ENCODE data around the gene PTPN2. TPM values are rescaled to one million over a fixed set of nuclear protein-coding genes. Genes with fewer than 3 reads are reported as not detected.

The PTPN2 gene
- total and polyA plus RNA-seq, 2 donors (not counting 1 experiment from before 2014, with no cell fraction given) = 41.2 to 75.5 TPM

- no peak overlapping the region for H3K9ac ChIP-seq (ENCODE audit: low read length)
- 53% methylated on average over 3 of the region's 8 CpGs for WGBS (ENCODE audit: insufficient coverage)
- H3K27me3 Mint-ChIP-seq = peaks cover 19% of the 10 kb centered on the region
- no peak overlapping the region for H3K27ac ChIP-seq (ENCODE audit: low read length in 2 of 2)
- no peak overlapping the region for H2AFZ ChIP-seq (ENCODE audit: insufficient read depth, low read depth, low read length, poor library complexity, severe bottlenecking)
- no peaks in the 10 kb centered on the region for H3K9me3 Mint-ChIP-seq (ENCODE audit: insufficient read depth)
- H3K4me1 ChIP-seq (ENCODE audit: control insufficient read depth in 2 of 2, insufficient read depth in 2 of 2, low read length in 2 of 2) = peaks cover 0 to 13% of the 10 kb centered on the region in 2 donors
- no peak for TF ChIP-seq CTCF (IDR thresholded peaks at IDR 0.05)
- no peak for TF ChIP-seq EZH2 (IDR thresholded peaks at IDR 0.05; ENCODE audit: borderline replicate concordance, insufficient read depth, low read depth, low read length, poor library complexity, severe bottlenecking)
- ATAC-seq (ENCODE audit: low read depth) = no peak
- peaks cover 9% of the 10 kb centered on the region for H3K4me1 Mint-ChIP-seq
- H4K20me1 ChIP-seq (ENCODE audit: control insufficient read depth, insufficient read depth, low read length, poor library complexity, severe bottlenecking) = no peaks in the 10 kb centered on the region
- H3K36me3 ChIP-seq (replicated peaks in 1 of 2; ENCODE audit: control extremely low read depth in 1 of 2, control insufficient read depth in 1 of 2, extremely low read depth in 1 of 2, insufficient read depth in 2 of 2, low read length in 1 of 2) = no peaks in the 10 kb centered on the region
- H3K9me3 ChIP-seq (ENCODE audit: control extremely low read depth in 1 of 3, control insufficient read depth in 2 of 3, insufficient read depth in 1 of 3, low read length in 2 of 3) = peaks cover 0 to 12% (median 0%) of the 10 kb centered on the region in 3 donors
- ChIA-PET POLR2A (interaction anchor here (0.6 kb wide), 1 partner anchor 41 kb away, joined by 8 read pairs; no protein-coding TSS in a partner anchor), CTCF (interaction anchor here (1.1 to 1.3 kb wide), 2 partner anchors 14 to 181 kb away, joined by 3 to 4 read pairs; no protein-coding TSS in a partner anchor)
- no peaks in the 10 kb centered on the region for H3K79me2 ChIP-seq (ENCODE audit: control insufficient read depth, insufficient read depth, low read length)
- H3K27me3 ChIP-seq (replicated peaks in 1 of 4; ENCODE audit: control extremely low read depth in 1 of 4, control insufficient read depth in 3 of 4, insufficient read depth in 4 of 4, low read length in 3 of 4) = peaks cover 0 to 14% (median 2%) of the 10 kb centered on the region in 4 experiments
- DNase-seq = no peak
- intact Hi-C loops (cut with micrococcal nuclease) = no loop called here
- H3K27ac Mint-ChIP-seq = no peak overlapping the region
- no peak overlapping the region for H3K4me3 Mint-ChIP-seq
- no peak overlapping the region for H3K4me2 ChIP-seq (replicated peaks; ENCODE audit: low read depth, low read length, poor library complexity, severe bottlenecking)
- no peak overlapping the region for H3K4me3 ChIP-seq (ENCODE audit: control extremely low read depth in 1 of 5, extremely low read depth in 1 of 5, insufficient read depth in 1 of 5, low read depth in 2 of 5, low read length in 4 of 5)
Observed at GRCh38 chr18:12907258-12907925, 23.4 kb upstream of the PTPN2 start.

- Histone ChIP-seq H3K36me3 (replicated peaks in 1 of 2; ENCODE audit: control extremely low read depth in 1 of 2, control insufficient read depth in 1 of 2, extremely low read depth in 1 of 2, insufficient read depth in 2 of 2, low read length in 1 of 2) (no peaks in the 10 kb centered on the region), H3K4me2 (replicated peaks; ENCODE audit: low read depth, low read length, poor library complexity, severe bottlenecking) (no peak overlapping the region), H3K4me1 (ENCODE audit: control insufficient read depth in 2 of 2, insufficient read depth in 2 of 2, low read length in 2 of 2) (peaks cover 0 to 11% of the 10 kb centered on the region in 2 donors), H3K9me3 (ENCODE audit: control extremely low read depth in 1 of 3, control insufficient read depth in 2 of 3, insufficient read depth in 1 of 3, low read length in 2 of 3) (peaks cover 0 to 6% (median 0%) of the 10 kb centered on the region in 3 donors), H3K9ac (ENCODE audit: low read length) (no peak overlapping the region), H3K4me3 (ENCODE audit: control extremely low read depth in 1 of 5, extremely low read depth in 1 of 5, insufficient read depth in 1 of 5, low read depth in 2 of 5, low read length in 4 of 5) (no peak overlapping the region), H2AFZ (ENCODE audit: insufficient read depth, low read depth, low read length, poor library complexity, severe bottlenecking) (no peak overlapping the region), H3K27me3 (replicated peaks in 1 of 4; ENCODE audit: control extremely low read depth in 1 of 4, control insufficient read depth in 3 of 4, insufficient read depth in 4 of 4, low read length in 3 of 4) (peaks cover 0 to 14% (median 2%) of the 10 kb centered on the region in 4 experiments), H4K20me1 (ENCODE audit: control insufficient read depth, insufficient read depth, low read length, poor library complexity, severe bottlenecking) (no peaks in the 10 kb centered on the region), H3K27ac (ENCODE audit: low read length in 2 of 2) (no peak overlapping the region), H3K79me2 (ENCODE audit: control insufficient read depth, insufficient read depth, low read length) (no peaks in the 10 kb centered on the region)
- Mint-ChIP-seq H3K27ac (no peak overlapping the region), H3K27me3 (peaks cover 25% of the 10 kb centered on the region), H3K9me3 (ENCODE audit: insufficient read depth) (no peaks in the 10 kb centered on the region), H3K4me1 (peaks cover 9% of the 10 kb centered on the region), H3K4me3 (no peak overlapping the region)
- 91% methylated on average over 10 of the region's 10 CpGs for WGBS (ENCODE audit: insufficient coverage)
- intact Hi-C loops (cut with micrococcal nuclease) = no loop called here
- ChIA-PET POLR2A (no interaction called here), CTCF (interaction anchor here (1.1 to 1.3 kb wide), 2 partner anchors 13 to 180 kb away, joined by 3 to 4 read pairs; no protein-coding TSS in a partner anchor)
- ATAC-seq (ENCODE audit: low read depth) = no peak
- TF ChIP-seq CTCF (IDR thresholded peaks at IDR 0.05) (no peak), EZH2 (IDR thresholded peaks at IDR 0.05; ENCODE audit: borderline replicate concordance, insufficient read depth, low read depth, low read length, poor library complexity, severe bottlenecking) (no peak)
- no peak for DNase-seq
Observed at GRCh38 chr18:12906773-12907172, 22.7 kb upstream of the PTPN2 start.

Measured in B cell (primary cell).